Stimulated activated CD4-positive, alpha-beta T cell treated with anti-CD3 and anti-CD28 coated beads, Interleukin-2, amount 100 ng/mL, for 24 hours (primary cell): Measurements from ENCODE around the gene ABLIM3.

Experiments
- DNase-seq, 2 donors: peaks; one replicate each; pipeline ENCODE4 v3.0.0-alpha.2; 2020

Gene ABLIM3

GRCh38 chr5:149133795-149134777 lies 7.2 kb upstream of the ABLIM3 start:
- DNase-seq, result no peak

GRCh38 chr5:149134778-149135500 lies 6.4 kb upstream of the ABLIM3 start:
- DNase-seq, result no peak

- DNase-seq, result no peak
Measured at GRCh38 chr5:149135536-149136201, 5.6 kb upstream of the ABLIM3 start.

GRCh38 chr5:149138182-149138923 lies 2.9 kb upstream of the ABLIM3 start:
- no peak for DNase-seq

DNA sequence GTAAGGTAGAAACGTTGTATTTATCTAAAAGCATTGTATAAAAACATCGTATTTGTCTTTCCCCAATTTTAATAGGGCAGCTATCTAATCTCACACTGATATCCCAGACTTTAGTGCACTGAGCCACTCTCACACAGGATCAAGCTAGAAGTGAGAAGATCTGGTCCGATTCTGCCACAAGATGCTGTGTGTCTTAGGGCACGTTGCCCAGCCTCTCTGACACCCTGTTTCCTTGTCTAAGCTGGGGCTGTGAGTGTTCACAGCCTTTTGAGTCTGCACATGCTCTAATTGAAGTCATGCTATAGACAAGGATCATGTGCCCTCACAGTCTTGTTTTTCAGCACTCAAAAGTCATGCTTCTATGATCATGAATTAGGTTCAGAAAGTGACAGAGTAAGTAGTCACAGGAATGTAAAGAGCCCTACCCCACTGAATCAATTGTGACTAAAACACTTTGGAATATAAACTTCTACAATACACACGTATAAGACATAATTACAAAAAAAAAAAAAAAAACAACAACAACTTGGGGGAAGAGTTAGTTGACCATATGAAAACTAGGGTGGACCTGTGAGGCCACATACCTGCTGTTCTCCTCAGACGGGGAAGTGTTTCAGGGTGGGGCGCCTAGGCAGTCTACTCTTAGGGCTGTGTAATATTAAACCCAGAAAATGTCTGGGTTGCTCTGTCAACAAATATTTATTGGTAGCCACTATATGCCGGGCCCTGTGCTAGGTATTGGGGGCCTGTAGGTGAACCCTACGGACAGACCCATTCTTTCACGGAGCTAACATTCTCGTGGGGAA lies 893 bp upstream of the ABLIM3 start:
- DNase-seq, result no peak

DNA sequence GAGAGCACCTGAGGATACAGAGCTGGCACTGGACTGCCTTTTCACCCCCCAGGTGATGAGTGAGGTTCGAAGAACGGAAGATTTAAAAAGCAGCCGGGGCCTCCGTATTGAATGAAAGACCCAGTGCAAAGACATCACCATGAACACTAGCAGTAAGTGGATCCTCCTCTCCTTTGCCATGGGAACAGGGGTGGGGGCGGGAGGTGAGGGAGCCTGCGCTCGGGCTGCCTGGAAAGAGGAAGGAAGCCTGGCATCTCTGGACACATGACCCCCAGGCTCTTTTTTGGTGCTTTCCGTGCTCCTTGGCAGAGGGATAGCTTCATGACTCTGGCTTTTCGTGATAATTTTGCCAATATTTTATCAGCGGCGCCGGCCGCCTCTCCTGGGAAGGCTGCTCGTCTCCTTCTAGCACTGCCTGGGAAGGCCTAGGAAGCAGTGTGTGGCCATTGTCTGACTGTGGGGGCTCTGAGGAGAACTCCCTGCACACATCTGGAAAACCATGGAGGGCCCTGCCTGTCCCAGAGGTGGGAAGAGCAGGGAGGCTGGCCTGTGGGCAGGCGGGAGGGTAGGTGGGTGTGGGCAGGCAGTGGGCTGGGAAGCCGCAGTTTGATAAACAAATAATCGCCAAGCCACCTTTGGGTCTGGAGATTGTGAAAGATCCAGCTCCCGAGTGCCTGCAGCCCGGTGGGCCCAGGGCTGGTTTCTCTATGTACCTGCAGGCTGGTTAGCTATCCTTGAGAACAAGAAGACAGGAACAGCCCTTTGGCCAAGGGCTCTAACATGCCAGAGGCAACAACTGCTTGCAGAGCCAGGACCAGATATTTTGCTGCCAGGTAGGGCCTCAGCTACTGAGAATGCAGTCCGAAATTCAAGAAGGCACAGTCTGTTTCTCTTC lies 911 bp downstream of the ABLIM3 start:
- no peak for DNase-seq

DNA sequence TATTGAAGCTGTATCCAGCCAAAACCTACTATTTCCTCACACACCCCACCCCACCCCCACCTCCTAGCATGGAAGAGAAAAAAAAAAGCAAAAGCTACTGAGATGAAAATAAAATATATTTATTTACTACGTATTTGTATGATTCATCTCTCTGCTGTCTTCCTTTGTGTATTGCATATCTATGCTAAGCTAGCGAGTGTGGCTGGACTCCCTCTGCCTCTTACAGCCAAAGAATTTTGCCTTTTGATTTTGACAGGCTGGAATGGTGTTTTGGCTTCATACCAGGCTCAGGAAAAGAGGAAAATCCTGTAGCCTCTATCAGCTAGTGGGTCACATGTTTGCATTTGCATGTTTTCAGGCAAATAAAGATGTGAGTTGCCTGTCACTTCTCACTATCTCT lies 2.2 kb downstream of the ABLIM3 start:
- DNase-seq, result no peak

- DNase-seq, result no peak
Measured at GRCh38 chr5:149144637-149145036, 3.3 kb downstream of the ABLIM3 start.

DNA sequence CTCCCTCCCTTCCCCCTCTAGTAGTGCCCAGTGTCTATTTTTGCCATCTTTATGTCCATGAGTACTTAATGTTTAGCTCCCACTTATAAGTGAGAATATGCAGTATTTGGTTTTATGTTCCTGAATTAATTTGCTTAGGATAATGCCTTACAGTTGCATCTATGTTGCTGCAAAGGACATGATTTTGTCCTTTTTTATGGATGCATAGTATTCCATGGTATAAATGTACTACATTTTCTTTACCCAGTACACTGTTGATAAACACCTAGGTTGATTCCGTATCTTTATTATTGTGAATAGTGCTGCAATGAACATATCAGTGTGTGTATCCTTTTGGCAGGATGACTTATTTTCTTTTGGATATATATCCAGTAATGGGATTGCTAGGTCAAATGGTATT lies 3.8 kb downstream of the ABLIM3 start:
- no peak for DNase-seq

DNA sequence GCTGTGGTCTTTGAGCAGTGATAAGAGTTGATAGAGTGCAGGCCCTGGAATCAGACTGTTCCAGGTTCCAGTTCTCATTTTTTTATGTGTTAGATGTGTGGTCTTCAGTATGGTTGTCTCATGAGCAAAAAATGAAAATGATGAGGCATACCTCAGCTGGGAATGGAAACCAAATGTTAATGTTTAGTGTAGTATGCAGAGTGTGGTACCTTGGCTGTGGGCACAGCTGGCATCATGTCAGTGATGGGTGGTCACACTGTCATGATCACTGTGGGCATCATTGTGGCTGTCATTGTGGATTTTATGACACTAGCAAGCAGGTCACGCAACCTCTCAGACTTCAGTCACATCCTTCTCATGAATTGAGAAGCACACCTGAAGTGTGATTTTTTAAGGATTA lies 6.4 kb downstream of the ABLIM3 start:
- DNase-seq, result no peak

DNA sequence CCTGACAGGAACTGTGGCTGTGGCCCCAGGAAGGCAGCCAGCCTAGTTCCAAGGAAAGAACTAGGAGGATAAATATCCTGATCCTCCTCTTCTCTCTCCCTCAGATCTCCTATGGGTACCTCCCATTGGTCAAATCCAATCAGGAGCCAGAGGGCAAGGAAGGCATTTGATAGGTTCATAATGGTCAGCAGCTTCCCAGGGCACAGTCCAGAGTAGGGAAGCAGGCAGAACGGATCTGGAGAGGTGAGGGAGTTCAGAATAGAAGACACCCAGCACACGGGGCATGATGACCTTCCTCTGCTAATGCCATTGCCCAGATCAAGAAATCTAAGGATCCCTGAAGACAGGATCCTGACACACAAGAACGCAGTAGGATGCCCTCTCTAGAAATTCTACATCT lies 8.6 kb downstream of the ABLIM3 start:
- DNase-seq, result no peak

- no peak for DNase-seq
Measured at GRCh38 chr5:149150457-149150856, 9.2 kb downstream of the ABLIM3 start.

- no peak for DNase-seq
Measured at GRCh38 chr5:149151717-149152116, 10.4 kb downstream of the ABLIM3 start.

GRCh38 chr5:149152317-149152746 lies 11.0 kb downstream of the ABLIM3 start:
- no peak for DNase-seq

DNA sequence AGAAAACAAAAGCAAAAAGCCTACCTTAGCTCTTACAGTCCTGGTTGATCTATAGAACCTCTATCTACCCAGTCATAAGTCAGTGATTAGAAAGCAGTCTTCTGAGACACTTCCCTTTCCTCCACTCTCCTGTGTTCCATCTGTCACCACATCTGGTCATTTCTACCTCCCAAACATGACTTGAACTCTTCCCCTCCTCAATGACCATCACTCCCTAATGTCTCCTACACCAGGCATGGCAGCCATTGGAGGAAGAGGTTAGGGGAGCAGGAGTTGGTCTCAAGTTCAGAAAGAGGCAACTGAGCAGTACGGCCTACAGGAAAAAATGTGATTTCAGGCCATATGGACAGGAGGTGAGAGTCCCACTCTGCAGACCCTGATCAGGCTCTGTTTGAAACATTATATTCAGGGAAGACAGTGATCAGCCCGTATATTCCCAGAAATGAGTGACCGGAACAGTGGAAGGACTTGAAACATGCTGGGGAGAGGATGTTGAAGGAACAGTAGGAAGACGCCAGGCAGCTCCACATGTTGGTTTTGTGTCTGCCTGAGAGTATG lies 12.0 kb downstream of the ABLIM3 start:
- no peak for DNase-seq

DNA sequence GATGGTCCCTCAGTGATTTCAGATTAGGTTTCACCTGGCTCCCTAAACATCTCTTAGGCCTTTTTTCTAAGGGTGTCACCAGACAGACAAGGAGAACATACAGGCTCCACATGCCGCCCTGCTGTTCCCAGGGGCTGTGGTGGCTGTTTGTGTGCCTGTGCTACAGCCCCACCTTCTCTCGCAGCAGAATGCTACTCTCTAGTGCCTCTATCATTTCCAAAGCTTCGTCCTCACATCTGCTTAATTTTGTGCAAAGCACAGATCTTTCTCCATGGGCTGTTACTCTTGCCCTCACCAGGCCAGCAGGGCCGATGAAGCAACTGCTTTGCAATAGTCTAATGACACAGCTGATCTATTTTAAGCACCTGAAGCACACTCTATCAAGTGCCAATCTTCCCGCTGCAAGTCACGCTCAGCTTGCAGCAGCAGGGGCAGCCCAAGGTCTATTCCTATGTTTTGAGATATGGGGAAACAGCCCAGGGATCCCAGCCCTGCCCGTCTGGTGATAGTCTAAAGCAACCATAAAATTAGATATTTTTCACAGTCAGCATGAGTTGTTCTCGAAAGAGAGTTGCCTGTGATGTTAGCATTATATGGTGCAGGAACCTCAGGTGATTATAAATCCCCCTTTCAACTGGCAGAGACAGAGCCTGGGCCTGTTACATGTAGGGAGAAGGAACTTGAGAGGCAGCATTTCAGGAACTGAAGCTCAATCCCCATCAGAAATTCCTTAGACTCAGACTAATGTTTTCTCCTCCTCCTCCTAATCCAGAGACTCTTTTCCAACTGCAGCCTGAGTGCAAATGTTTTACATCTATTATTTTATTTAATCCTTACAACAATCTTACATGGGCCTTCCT lies 12.7 kb downstream of the ABLIM3 start:
- DNase-seq, result no peak

DNA sequence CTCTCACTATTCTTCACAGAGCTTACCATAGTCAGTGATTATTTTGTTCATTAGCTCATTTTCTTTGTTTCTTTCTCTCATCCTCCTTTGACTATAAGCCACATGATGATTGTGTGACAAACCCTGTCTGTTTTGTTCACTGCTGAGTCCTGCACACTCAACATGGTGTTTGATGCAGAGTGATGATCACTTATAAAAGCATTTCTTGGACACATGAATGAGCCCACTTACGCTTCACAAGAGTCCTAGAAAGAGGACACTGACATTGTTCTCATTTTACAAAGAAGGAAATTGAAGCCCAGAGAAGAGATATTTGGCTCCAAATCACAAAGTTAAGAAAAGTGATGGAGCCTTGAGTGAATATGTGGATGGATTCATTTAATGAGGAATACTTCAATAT lies 13.4 kb downstream of the ABLIM3 start:
- no peak for DNase-seq

DNA sequence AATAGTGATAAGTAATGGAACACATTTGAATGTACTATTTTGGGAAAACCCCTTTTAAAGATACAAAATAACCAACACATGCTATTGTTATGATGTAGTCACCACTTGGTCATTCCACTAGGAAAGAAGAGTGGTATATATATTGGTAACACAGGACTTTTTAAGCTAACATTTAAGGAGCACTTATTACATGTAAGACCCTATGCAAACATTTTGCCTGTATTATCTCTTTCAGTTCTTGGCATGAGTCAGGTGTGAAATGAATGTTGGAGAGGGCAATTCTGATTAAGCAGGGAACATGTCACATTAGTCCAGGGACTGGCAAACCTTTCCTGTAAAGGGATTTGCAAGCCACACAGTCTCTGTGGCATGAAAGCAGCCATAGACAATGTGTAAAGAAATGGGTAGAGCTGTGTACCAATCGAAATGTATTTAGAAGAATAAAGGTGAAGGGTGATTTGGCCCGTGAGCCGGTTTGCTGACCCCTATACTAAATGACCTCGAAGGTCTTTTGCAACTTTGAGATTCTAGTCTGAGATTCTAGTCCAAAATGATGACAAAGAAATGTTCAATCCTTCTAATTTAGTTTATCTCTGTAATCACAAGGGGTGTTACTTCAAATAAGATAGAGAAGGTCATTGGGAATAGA lies 15.3 kb downstream of the ABLIM3 start:
- no peak for DNase-seq

GRCh38 chr5:149157330-149157729 lies 16.0 kb downstream of the ABLIM3 start:
- no peak for DNase-seq
